COLO668 (cell line): ENCODE measurements around the gene PIP4K2C.
A peak's percentile ranks its signal among the peaks of the same experiment; 100 is the strongest.

Experiments
- DNase-seq: peaks from one replicate; lab custom pipeline; 2025; ENCODE audit not compliant: unreplicated experiment; lab: John Stamatoyannopoulos, UW

The PIP4K2C gene

GRCh38 chr12:57620936-57621496 is 30.0 kb downstream of the PIP4K2C start:
- DNase-seq = no peak

- DNase-seq = peak; percentile 40
Observed at GRCh38 chr12:57621497-57622292, 30.7 kb downstream of the PIP4K2C start.

- no peak for DNase-seq
Observed at GRCh38 chr12:57622293-57623245, 31.6 kb downstream of the PIP4K2C start.

GRCh38 chr12:57623385-57623784 is 32.4 kb downstream of the PIP4K2C start:
- no peak for DNase-seq

GRCh38 chr12:57623811-57624390 is 32.9 kb downstream of the PIP4K2C start:
- DNase-seq = no peak

GRCh38 chr12:57624441-57625220 is 33.6 kb downstream of the PIP4K2C start:
- DNase-seq = no peak

- no peak for DNase-seq
Observed at GRCh38 chr12:57625261-57626032, 34.5 kb downstream of the PIP4K2C start.

GRCh38 chr12:57626111-57626920 is 35.3 kb downstream of the PIP4K2C start:
- DNase-seq = no peak

- DNase-seq = no peak
Observed at GRCh38 chr12:57626921-57627445, 36.0 kb downstream of the PIP4K2C start.

GRCh38 chr12:57627501-57628279 is 36.7 kb downstream of the PIP4K2C start:
- peak; percentile 15 for DNase-seq

- no peak for DNase-seq
Observed at GRCh38 chr12:57628280-57629191, 37.5 kb downstream of the PIP4K2C start.

GRCh38 chr12:57629897-57630471 is 39.0 kb downstream of the PIP4K2C start:
- DNase-seq = no peak

GRCh38 chr12:57630891-57631433 is 40.0 kb downstream of the PIP4K2C start:
- DNase-seq = no peak

GRCh38 chr12:57631566-57632072 is 40.6 kb downstream of the PIP4K2C start:
- DNase-seq = no peak

- peak; percentile 10 for DNase-seq
Observed at GRCh38 chr12:57632073-57632957, 41.3 kb downstream of the PIP4K2C start.
